Measurements from ENCODE around the gene RRM2.
"Not testable (repeated sequence)": the region's sequence is repeated elsewhere in the genome, so short reads cannot be mapped to it uniquely, and the experiment has no call there.

Gene RRM2

GRCh38 chr2:10091889-10092244, 30.7 kb upstream of the RRM2 start:
- not testable (repeated sequence) for DNase-seq

- no peak for DNase-seq
Observed at GRCh38 chr2:10094271-10094814, 28.2 kb upstream of the RRM2 start.

- DNase-seq = no peak
Observed at GRCh38 chr2:10095175-10095574, 27.4 kb upstream of the RRM2 start.

- DNase-seq = no peak
Observed at GRCh38 chr2:10096641-10097040, 25.9 kb upstream of the RRM2 start.

- DNase-seq = no peak
Observed at GRCh38 chr2:10097352-10098148, 25.0 kb upstream of the RRM2 start.

- DNase-seq = no peak
Observed at GRCh38 chr2:10101491-10101890, 21.0 kb upstream of the RRM2 start.

- DNase-seq = no peak
Observed at GRCh38 chr2:10103179-10103578, 19.4 kb upstream of the RRM2 start.

GRCh38 chr2:10104906-10105305, 17.6 kb upstream of the RRM2 start:
- not testable (repeated sequence) for DNase-seq

- DNase-seq = no peak
Observed at GRCh38 chr2:10109311-10109710, 13.2 kb upstream of the RRM2 start.

GRCh38 chr2:10119027-10119325, 3.6 kb upstream of the RRM2 start:
- no peak for DNase-seq

- DNase-seq = no peak
Observed at GRCh38 chr2:10119601-10120157, 2.9 kb upstream of the RRM2 start.

- peak; percentile 31 for DNase-seq
Observed at GRCh38 chr2:10120158-10120876, 2.2 kb upstream of the RRM2 start.

- DNase-seq = no peak
Observed at GRCh38 chr2:10120877-10121574, 1.5 kb upstream of the RRM2 start.

- DNase-seq = no peak
Observed at GRCh38 chr2:10123281-10123680, 742 bp downstream of the RRM2 start.

GRCh38 chr2:10124538-10125045, 2.1 kb downstream of the RRM2 start:
- DNase-seq = peak; percentile 14

- DNase-seq = no peak
Observed at GRCh38 chr2:10125842-10126631, 3.5 kb downstream of the RRM2 start.

- no peak for DNase-seq
Observed at GRCh38 chr2:10126632-10127026, 4.1 kb downstream of the RRM2 start.

- no peak for DNase-seq
Observed at GRCh38 chr2:10128420-10128819, 5.9 kb downstream of the RRM2 start.

GRCh38 chr2:10129490-10129889, 7.0 kb downstream of the RRM2 start:
- no peak for DNase-seq

- DNase-seq = no peak
Observed at GRCh38 chr2:10132043-10132575, 9.6 kb downstream of the RRM2 start.

- DNase-seq = no peak
Observed at GRCh38 chr2:10132596-10132995, 10.1 kb downstream of the RRM2 start.

- no peak for DNase-seq
Observed at GRCh38 chr2:10132996-10133647, 10.6 kb downstream of the RRM2 start.
